Measurements from ENCODE around the gene IL15RA.
"Not testable (repeated sequence)": the region's sequence is repeated elsewhere in the genome, so short reads cannot be mapped to it uniquely, and the experiment has no call there.

Gene IL15RA

DNA sequence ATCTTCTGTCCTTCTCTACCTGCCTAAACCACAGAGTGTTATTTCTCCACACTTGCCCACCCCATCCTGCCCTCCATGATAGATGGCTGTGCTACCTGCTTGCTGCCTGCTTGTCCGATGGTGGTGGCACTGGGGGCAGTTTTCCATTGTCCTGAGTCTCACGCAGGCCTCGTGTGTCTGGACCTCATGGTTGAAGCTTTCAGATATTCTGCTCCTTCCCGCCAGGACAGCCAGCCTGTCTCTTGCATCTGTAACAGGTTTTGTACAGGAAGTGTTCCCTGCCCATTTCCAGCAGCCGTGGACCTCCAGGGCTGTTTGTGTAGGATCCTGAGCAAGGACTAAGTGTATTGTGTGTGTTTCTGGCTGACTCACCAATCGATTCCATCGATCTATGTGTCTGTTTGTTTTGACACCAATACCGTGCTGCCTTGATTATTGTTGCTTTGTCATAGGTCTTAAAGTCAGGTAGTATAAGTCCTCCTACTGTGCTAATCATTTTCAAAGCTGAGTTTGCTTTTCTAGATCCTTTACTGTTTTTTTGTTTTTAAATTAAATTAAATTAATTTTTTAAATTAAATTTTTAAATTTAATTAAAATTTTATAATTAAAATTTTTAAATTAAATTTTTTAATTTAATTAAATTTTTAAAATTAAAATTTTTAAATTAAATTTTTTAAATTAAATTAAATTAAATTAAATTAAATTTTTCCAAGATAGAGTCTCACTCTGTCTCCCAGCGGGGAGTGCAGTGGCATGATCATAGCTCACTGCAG lies 8.5 kb downstream of the IL15RA start:
- DNase-seq: no peak

DNA sequence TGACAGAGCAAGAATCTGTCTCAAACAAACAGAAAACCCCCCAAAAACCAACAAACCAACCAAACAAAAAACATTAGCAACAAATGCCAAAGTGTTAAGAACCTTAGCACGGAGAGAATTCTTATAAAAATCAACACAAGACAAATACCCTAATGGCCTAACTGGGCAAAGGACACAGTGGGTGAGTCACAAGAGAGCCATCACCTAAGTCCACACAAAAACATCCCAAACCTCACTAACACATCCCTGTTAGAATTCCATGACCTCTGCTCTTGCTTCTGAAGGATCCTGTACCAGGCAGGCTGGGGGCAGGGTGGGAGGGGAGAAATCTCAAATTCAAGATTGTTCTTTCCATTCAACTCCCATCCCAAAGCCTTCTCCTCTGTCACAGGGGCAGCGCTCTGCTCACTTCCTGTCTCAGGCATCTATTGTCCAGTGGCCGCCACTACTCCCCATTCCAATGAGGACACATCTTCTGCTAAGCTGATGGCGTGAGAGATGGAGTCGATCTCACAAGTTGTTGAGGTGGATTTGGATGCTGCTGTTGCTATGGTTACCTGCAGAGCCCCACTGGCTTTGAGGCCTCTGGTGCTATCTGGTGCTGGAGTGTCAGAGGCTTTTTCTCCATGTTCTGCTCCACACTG lies 9.2 kb downstream of the IL15RA start:
- peak in 1 of 2 experiments; percentile 17 for DNase-seq

DNA sequence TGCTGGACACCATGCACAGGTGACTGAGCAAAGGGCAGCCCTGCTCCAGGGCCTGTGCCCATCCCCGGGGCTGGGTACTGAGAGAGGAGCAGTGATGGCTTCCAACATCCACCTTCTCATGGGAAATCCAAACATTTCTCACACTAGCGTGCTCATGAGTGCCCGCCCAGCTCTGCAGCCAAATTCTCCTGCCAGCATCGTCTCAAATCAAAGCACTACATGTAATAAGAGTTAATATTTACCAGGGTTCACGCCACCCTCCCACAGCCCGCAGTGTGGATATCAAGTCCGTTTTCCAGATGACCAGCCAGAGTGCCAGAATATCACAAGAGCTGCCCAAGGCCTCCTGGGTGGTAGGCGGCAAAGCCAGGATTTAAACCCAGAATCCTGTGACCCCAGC lies 12.1 kb downstream of the IL15RA start:
- no peak for DNase-seq

DNA sequence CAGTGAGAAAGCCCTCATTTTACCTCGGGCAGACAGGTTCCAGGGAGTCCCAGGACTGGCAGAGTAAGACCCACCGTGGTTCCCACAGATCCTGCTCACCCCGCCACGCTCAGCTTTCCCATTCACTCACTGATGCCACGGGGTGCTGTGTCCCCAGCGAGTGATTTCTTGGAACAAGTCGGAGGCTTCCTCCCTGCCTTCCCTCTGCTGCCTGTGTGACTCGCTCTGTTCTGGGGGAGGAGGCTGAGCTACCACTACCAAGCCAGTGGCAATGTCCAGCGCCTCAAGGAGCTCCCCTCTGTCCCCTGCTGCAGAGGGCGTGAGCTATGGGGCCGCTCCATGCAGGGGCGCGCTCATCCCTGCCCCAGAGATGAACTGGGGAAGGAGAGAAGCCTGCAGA lies 12.6 kb downstream of the IL15RA start:
- no peak for DNase-seq

DNA sequence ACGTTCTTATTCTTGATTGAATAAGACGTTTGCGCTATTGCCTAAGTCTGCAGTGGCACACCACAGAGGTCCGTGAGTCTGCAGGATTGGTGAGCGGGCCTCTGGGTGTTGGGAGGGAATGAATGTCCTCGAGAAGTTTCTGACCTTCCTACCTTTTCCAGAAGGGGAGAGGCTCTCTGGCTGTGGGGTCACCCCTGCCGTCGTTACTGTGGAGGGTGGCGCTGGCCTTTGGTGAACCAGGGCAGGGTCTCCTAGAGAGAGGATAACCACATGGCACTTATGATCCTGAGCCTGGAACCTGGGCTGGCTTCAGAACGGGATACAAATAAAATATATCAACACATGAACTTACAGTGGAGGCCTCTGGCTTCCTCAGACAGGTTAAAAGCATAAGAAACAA lies 13.8 kb downstream of the IL15RA start:
- DNase-seq: no peak

DNA sequence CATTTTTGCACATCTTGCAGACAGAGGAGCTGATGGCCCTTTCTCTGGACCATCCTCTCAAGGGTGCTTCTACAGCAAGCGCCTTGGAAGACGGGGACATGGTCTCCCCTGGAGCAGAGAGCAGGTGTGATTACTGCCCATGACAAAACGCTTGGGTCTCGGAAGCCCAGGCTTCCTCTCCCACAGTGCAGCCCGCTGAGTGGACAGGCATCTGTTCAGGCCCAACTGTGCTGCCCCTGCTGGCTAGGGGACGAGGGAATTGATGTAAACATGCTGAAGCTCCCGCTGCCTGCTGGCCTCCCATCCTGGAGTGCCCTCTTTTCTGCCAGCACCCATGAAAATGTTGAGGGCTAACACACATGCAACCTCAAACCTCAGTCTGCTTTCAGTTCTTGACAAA lies 14.3 kb downstream of the IL15RA start:
- DNase-seq: peak in 1 of 2 experiments; percentile 16

DNA sequence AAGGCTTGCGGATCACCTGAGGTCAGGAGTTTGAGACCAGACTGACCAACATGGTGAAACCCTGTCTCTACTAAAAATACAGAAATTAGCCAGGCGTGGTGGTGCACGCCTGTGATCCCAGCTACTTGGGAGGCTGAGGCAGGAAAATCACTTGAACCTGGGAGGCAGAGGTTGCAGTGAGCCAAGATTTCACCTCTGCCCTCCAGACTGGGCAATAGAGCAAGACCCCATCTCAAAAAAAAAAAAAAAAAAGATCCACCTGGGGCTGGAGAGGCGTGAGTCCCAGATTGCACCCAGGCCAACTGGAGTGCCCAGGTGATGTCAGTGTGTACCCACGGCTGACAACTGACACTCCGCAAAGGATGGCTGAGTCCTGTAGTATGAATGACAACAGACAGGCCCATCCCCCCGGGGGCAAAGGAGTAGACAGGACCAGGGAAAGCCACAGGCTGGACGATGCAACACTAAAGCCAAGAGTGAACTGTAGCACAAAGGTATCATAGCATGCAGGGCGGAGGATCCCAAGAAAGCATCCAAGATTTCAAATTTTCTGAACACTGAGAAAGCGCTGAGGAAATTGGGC lies 14.9 kb downstream of the IL15RA start:
- DNase-seq: not testable (repeated sequence)

DNA sequence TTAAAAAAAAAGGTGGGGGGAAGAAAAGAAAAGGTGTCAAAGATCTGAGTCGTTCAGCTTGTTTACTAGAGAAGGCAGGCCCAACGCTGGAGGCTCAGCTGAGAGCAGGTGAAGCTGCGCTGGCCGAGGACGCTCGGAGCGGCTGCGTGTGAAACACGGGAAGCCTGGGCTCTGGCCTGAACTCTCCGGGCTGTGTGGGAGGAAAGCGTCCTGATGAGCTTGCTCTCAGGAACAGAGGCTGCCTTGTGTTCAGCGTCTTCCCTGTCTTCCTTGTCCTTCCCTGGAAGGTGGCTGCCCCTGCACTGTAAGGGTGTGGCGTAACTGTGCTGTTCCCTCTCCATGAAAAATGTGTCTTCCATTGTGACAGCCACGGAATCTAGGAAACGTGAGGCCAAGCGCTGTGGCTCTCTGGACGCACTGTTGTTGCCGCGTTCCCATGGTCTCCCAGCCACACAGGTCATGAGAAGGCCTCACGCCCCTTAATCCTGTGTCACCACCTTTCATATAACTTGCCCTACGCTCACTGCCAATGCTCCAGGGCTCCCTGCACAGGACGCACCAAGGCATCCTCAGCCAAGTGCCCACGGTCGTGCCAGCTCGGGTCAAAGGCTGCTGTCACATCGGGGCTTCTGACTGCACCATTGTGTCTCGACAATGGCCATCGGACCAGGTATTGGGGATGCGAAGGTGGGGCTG lies 15.8 kb downstream of the IL15RA start:
- no peak for DNase-seq

DNA sequence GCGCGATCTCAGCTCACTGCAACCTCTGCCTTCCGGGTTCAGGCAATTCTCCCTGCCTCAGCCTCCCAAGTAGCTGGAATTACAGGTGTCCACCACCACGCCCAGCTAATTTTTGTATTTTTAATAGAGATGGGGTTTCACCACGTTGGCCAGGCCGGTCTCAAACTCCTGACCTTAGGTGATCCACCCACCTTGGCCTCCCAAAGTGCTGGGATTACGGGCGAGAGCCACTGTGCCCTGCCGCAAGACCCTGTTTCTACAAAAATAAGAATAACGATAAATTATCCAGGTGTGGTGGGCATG lies 16.4 kb downstream of the IL15RA start:
- not testable (repeated sequence) for DNase-seq

DNA sequence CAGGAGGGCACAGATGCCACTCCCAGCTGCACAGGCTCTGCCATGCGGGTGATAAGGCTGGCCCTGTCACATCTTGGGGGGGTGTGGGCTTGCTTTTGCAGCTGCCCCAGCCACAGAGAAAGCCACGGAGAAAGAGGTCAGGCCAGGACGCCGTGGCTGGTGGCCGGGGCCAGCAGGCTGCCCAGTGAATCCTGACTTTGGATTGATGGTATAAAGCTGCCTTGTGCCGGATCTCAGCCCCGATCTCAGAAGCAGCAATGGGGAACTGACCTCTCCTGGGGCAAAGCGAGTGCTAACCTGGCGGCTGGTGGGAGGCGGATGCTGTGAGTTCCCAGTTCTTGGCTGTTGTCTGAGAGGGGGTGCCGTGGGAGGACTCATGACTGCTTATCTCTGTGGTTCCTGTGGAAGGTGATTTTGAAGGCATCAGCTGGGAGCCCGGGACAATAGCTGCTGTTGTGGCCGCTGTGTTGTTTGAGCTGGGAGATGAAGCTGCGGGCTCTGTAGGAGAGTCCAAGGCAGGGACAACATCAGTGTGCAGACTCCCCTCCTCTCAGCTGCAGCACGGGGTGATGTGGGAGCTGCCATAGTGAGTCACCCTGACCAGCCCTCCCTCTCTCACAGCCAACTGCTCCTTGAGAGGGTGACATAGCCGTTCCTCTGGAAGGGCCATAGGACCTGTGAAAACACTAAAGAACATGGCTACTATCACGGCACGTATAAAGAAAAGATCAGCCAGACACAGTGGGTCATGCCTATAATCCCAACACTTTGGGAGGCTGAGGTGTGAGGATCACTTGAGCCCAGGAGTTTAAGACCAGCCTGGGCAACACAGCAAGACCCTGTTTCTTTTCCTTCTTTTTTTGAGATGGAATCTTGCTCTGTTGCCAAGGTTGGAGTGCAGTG lies 17.0 kb downstream of the IL15RA start:
- no peak for DNase-seq

DNA sequence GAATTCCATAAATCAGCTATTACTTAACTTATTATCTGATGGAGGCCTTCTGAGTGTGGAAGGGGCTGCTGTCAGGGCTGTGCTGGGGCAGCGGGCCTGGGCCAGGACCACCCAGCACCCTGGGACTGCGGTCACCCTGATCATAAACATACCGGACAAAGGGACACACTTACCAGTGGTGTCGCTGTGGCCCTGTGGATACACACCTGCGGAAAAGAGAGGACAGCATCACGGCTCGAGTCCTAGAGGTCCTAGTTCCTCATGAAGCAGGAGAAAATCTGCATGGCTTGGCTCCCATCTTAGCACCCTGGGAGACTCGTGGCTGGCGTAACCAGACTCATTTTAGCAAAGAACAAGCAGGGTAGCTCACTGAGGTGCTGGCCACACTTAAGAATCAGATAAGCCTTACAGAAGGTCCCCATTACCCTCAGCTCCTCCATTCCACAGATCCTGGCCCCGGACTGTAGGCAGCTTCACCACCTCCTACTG lies 17.7 kb downstream of the IL15RA start:
- DNase-seq: no peak

DNA sequence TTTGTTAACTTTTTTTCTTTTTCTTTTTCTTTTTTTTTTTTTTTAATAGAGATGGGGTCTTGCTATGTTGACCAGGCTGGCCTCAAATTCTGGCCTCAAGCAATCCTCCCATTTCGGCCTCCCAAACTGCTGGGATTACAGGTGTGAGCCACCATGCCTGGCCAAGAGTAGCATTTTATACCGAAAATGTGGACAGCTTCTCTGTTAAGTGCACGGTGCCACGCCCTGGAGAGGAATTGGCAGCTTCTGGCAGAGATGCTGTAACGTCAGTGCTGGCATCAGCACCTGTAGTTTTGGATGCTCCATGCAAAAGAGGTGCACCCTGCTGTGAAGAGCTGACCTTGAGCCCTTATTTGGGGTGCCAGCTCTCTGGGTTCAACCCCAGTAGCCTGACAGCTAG lies 18.2 kb downstream of the IL15RA start:
- DNase-seq: no peak

DNA sequence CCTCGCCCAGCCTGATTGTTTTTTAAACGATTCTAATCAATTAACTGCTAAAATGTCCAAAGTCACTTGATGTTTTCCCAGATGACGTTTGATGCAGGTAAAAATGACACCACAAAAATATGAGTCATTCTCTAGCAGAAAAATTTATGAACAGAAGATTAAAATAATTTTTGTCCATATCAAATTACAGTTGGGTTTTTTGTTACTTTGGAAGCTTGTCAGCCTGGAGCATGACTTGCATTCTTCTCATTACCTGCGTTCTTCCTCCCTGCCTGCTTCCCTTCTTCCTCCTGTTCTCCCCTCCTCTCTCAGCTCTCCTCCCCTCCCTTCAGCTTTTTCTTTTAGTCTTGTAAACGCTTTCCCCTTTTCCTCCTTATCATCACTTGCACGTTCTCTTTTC lies 18.7 kb downstream of the IL15RA start:
- DNase-seq: no peak

DNA sequence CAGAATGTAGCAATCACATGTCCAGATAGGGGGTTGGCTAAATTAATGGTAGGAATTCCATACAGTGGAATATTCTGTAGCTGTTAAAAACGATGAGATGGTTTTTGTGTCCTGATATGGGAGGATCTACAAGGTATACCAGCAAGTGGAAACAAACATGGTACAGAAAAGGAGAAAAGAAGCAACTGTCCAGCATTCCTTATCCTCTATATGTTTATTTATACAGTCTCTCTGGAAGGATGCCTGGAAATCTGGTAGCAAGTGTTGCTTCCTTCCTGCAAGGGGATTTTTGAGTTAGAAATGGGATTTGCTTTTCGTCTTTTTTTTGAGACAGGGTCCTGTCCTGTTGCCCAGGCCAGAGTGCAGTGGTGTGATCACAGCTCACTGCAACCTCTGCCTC lies 19.3 kb downstream of the IL15RA start:
- DNase-seq: no peak

DNA sequence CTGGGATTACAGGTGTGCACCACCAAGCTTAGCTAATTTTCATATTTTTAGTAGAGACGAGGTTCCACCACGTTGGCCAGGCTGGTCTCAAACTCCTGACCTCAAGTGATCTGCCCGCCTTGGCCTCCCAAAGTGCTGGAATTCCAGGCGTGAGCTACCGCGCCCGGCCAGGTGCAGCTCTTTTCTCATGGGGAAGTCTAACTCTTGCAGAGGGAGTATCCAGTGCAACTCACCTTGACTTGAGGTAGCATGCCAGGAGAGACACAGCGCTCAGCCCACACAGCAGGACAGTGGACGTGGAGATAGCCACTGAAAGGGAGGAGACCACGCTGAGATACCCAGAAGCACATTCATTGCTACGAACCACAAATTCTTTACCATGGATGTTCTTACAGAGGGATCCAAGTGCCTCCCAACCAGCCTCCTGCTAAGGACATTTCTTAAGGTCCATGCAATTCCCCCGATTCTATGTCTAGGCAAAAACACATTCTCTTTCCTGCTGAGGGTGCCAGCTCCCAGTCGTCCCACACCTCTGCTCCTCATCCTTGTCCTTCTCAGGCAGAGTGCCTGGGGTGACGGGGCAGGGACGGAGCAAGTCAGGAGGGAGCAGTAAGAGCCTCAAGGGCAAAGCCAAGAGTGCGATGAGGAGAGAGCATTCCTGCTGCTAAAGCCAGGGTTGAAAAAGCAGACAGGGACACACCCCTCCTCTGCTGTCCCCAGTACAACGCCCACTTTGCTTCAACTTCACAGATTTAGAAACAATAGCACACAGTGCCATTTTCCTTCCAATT lies 21.0 kb downstream of the IL15RA start:
- DNase-seq: no peak

DNA sequence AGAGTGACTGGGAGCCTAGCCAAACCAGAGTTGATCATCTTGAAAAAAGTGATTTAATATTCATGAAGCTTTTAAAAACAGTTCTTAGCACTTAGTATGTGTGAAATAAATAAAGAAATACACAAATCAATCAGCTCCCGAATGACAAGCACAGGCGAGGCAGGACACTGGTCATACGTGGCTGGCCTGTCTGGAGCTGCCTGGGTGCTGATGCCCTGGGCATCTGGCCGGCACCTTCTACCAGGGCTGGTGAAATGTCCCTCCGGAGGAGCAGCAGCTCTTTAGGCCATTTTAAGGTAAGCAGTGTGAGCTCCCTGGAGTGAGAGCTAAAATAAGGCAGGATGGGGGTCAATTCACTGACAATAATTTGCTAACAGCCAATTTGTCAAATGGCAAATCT lies 23.7 kb downstream of the IL15RA start:
- DNase-seq: no peak

DNA sequence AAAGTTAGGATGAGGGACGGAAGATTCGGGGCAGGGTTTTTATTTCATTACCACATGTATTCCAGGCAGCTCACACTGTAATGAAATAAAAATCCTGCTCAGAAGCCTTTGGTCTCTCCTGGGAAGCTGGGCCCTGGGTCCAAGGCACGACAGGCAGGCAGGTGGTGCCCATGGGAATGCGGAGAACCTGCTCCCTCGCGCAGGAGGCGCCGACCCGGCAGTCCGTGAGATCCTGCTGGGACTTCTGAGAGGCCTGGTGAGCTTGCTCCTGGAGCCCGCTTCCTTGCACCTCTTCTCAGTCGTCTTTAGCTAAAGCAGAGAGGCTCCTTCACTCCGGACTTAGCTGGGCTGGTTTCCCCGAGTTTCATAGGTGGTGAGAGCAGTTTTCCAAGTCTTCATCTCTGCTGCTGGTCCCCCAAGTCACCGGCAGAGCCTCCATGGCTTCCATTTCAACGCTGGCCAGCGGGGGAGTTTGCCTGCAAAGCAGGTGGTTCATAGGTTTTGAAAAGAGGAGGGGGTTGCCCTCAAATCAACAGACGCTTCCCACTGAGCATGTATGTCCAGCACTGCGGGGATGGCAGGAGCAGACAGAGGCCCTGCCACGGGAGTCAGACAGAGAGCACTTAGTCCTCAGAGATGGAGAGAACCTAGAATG lies 24.5 kb downstream of the IL15RA start:
- DNase-seq: no peak

DNA sequence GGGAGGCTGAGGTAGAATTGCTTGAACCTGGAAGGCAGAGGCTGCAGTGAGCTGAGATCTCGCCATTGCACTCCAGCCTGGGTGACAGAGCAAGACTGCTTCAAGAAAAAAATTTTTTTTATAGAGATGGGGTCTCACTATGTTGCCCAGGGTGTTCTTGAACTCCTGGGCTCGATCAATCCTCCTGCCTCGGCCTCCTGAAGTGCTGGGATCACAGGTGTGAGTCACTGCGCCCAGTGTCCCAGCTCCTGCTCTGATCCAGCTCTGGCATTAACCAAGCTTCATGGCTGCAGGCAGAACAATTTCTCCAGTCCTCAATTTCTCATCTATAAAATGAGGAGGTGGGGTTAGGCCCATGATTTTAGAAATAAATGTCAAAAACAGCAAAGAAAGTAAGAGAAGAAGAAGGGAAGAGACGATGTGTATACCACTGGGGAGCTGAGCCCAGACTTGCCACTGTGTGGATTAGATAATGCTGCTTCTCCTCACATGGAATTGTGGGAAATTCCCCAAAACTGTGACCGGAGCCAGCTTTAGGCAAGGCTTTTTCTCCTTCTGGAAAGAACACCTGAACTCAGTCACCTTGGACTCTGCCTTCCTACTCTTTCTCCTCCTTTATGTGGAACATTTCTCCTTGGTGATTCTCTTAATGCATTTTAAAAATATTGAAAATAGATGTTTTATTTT lies 25.5 kb downstream of the IL15RA start:
- no peak for DNase-seq

DNA sequence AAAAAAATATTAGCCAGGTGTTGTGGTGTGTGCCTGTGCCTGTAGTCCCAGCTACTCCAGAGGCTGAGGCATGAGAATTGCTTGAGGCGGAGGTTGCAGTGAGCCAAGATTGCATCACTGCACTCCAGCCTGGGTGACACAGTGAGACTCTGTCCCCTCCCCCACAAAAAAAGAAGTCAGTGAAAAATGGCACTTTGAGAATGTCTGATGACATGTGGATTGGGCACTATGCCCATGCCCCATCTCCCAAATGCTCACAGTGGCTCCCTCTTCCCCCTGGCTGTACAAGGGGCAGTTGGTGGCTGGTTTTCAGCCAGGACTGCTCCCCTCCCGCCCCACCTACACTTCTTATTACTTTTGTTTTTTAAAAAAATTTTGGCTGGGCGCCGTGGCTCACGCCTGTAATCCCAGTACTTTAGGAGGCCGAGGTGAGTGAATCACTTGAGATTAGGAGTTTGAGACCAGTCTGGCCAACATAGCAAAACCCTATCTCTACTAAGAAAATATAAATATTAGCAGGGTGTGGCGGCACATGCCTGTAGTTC lies 26.1 kb downstream of the IL15RA start:
- no peak for DNase-seq
